ENCODE measurements around the gene NLGN2.

The NLGN2 gene

GRCh38 chr17:7414837-7415236, 7.2 kb downstream of the NLGN2 start:
- DNase-seq (ENCODE audit: low read depth), result no peak

GRCh38 chr17:7415784-7416183, 8.1 kb downstream of the NLGN2 start:
- no peak for DNase-seq (ENCODE audit: low read depth)

- DNase-seq (ENCODE audit: low read depth), result no peak
Measured at GRCh38 chr17:7416323-7416722, 8.7 kb downstream of the NLGN2 start.

- no peak for DNase-seq (ENCODE audit: low read depth)
Measured at GRCh38 chr17:7417056-7417655, 9.5 kb downstream of the NLGN2 start.

GRCh38 chr17:7418472-7419152, 11.0 kb downstream of the NLGN2 start:
- no peak for DNase-seq (ENCODE audit: low read depth)

- DNase-seq (ENCODE audit: low read depth), result no peak
Measured at GRCh38 chr17:7419819-7420610, 12.4 kb downstream of the NLGN2 start, which contains the start of gene SPEM1. Gene SPEM1, plus strand, starts transcription at chr17:7420324. Its CDS starts 61 bp downstream, at chr17:7420385.

- DNase-seq (ENCODE audit: low read depth), result no peak
Measured at GRCh38 chr17:7421186-7421585, 13.5 kb downstream of the NLGN2 start.

- no peak for DNase-seq (ENCODE audit: low read depth)
Measured at GRCh38 chr17:7423679-7424078, 16.0 kb downstream of the NLGN2 start.

- DNase-seq (ENCODE audit: low read depth), result no peak
Measured at GRCh38 chr17:7425316-7425715, 17.7 kb downstream of the NLGN2 start, which contains the start of gene SPEM2. Gene SPEM2, plus strand, starts transcription at chr17:7425616. Its CDS starts 73 bp downstream, at chr17:7425689.

GRCh38 chr17:7425756-7426155, 18.1 kb downstream of the NLGN2 start:
- no peak for DNase-seq (ENCODE audit: low read depth)

- no peak for DNase-seq (ENCODE audit: low read depth)
Measured at GRCh38 chr17:7426203-7426863, 18.7 kb downstream of the NLGN2 start.

- DNase-seq (ENCODE audit: low read depth), result no peak
Measured at GRCh38 chr17:7426896-7427489, 19.3 kb downstream of the NLGN2 start.

GRCh38 chr17:7427549-7427948, 19.9 kb downstream of the NLGN2 start:
- no peak for DNase-seq (ENCODE audit: low read depth)

- no peak for DNase-seq (ENCODE audit: low read depth)
Measured at GRCh38 chr17:7428557-7428956, 20.9 kb downstream of the NLGN2 start, which contains the start of gene SPEM3. Gene SPEM3, plus strand, starts transcription at chr17:7428857. Its CDS starts 46 bp downstream, at chr17:7428903.

- no peak for DNase-seq (ENCODE audit: low read depth)
Measured at GRCh38 chr17:7429722-7430121, 22.1 kb downstream of the NLGN2 start.

- DNase-seq (ENCODE audit: low read depth), result no peak
Measured at GRCh38 chr17:7431231-7431630, 23.6 kb downstream of the NLGN2 start.

GRCh38 chr17:7432296-7432695, 24.7 kb downstream of the NLGN2 start:
- DNase-seq (ENCODE audit: low read depth), result no peak

GRCh38 chr17:7435676-7436555, 28.3 kb downstream of the NLGN2 start:
- DNase-seq (ENCODE audit: low read depth), result no peak

- peak; percentile 70 for DNase-seq (ENCODE audit: low read depth)
Measured at GRCh38 chr17:7436556-7437368, 29.1 kb downstream of the NLGN2 start.

GRCh38 chr17:7437369-7437863, 29.8 kb downstream of the NLGN2 start:
- DNase-seq (ENCODE audit: low read depth), result no peak
